Stimulated activated CD4-positive, alpha-beta T cell treated with anti-CD3 and anti-CD28 coated beads, Interleukin-2, amount 100 ng/mL, for 24 hours (primary cell): ENCODE results near the gene TTC34.
"Not testable (repeated sequence)": the region's sequence is repeated elsewhere in the genome, so short reads cannot be mapped to it uniquely, and the experiment has no call there.

ENCODE experiments used
- DNase-seq, 2 donors: peaks; one replicate each; pipeline ENCODE4 v3.0.0-alpha.2; 2020

The TTC34 gene

GRCh38 chr1:2754597-2754996 lies 46.9 kb downstream of the TTC34 start:
- DNase-seq: not testable (repeated sequence)

GRCh38 chr1:2752503-2752902 lies 49.0 kb downstream of the TTC34 start:
- not testable (repeated sequence) for DNase-seq

- DNase-seq: not testable (repeated sequence)
Measured at GRCh38 chr1:2751866-2752265, 49.6 kb downstream of the TTC34 start.

- DNase-seq: not testable (repeated sequence)
Measured at GRCh38 chr1:2750766-2751730, 50.4 kb downstream of the TTC34 start.

- DNase-seq: not testable (repeated sequence)
Measured at GRCh38 chr1:2750041-2750680, 51.3 kb downstream of the TTC34 start.

GRCh38 chr1:2748626-2749025 lies 52.9 kb downstream of the TTC34 start:
- not testable (repeated sequence) for DNase-seq

- DNase-seq: not testable (repeated sequence)
Measured at GRCh38 chr1:2694796-2695195, 106.7 kb downstream of the TTC34 start.

GRCh38 chr1:2690180-2690579 lies 111.3 kb downstream of the TTC34 start:
- DNase-seq: not testable (repeated sequence)

- DNase-seq: not testable (repeated sequence)
Measured at GRCh38 chr1:2688336-2688665, 113.2 kb downstream of the TTC34 start.

GRCh38 chr1:2687638-2688335 lies 113.7 kb downstream of the TTC34 start:
- DNase-seq: peak in 1 of 2 donors; percentile 15

- DNase-seq: not testable (repeated sequence)
Measured at GRCh38 chr1:2687174-2687591, 114.3 kb downstream of the TTC34 start.

GRCh38 chr1:2686091-2686863 lies 115.2 kb downstream of the TTC34 start:
- DNase-seq: not testable (repeated sequence)

GRCh38 chr1:2685671-2686070 lies 115.8 kb downstream of the TTC34 start:
- not testable (repeated sequence) for DNase-seq

GRCh38 chr1:2684878-2685277 lies 116.6 kb downstream of the TTC34 start:
- DNase-seq: not testable (repeated sequence)

GRCh38 chr1:2684000-2684399 lies 117.5 kb downstream of the TTC34 start:
- DNase-seq: peak in 1 of 2 donors; percentile 19

- DNase-seq: not testable (repeated sequence)
Measured at GRCh38 chr1:2683321-2683741, 118.2 kb downstream of the TTC34 start.

- not testable (repeated sequence) for DNase-seq
Measured at GRCh38 chr1:2682879-2683278, 118.6 kb downstream of the TTC34 start.

- DNase-seq: not testable (repeated sequence)
Measured at GRCh38 chr1:2676726-2677125, 124.8 kb downstream of the TTC34 start.

- peak in 1 of 2 donors; percentile 17 for DNase-seq
Measured at GRCh38 chr1:2671656-2672055, 129.8 kb downstream of the TTC34 start.

GRCh38 chr1:2659806-2660205 lies 141.7 kb downstream of the TTC34 start:
- peak in 1 of 2 donors; percentile 20 for DNase-seq

GRCh38 chr1:2657909-2658308 lies 143.6 kb downstream of the TTC34 start:
- DNase-seq: peak in 1 of 2 donors; percentile 16

GRCh38 chr1:2657124-2657523 lies 144.4 kb downstream of the TTC34 start:
- peak in 1 of 2 donors; percentile 16 for DNase-seq
